AG09319 (cell line): ENCODE results near the gene CLN6.

Experiments used
- DNase-seq: peaks from one replicate; pipeline ENCODE4 v3.0.0-alpha.2; 2010; ENCODE audit warnings: low read depth; ENCODE audit errors: extremely low read depth
- CTCF ChIP-seq: IDR thresholded peaks from 2 replicates; pipeline ENCODE4 v1.5.1; 2011; ENCODE audit warnings: low read depth, mild to moderate bottlenecking, inconsistent platforms, low read length, moderate library complexity

Gene CLN6

GRCh38 chr15:68229386-68230156 is at the start of gene CLN6:
TSS of gene CLN6 (minus strand) at chr15:68229728. CDS start at chr15:68229584, 144 bp downstream.
- peak; percentile 39 for DNase-seq
- TF ChIP-seq CTCF, result no peak

DNA sequence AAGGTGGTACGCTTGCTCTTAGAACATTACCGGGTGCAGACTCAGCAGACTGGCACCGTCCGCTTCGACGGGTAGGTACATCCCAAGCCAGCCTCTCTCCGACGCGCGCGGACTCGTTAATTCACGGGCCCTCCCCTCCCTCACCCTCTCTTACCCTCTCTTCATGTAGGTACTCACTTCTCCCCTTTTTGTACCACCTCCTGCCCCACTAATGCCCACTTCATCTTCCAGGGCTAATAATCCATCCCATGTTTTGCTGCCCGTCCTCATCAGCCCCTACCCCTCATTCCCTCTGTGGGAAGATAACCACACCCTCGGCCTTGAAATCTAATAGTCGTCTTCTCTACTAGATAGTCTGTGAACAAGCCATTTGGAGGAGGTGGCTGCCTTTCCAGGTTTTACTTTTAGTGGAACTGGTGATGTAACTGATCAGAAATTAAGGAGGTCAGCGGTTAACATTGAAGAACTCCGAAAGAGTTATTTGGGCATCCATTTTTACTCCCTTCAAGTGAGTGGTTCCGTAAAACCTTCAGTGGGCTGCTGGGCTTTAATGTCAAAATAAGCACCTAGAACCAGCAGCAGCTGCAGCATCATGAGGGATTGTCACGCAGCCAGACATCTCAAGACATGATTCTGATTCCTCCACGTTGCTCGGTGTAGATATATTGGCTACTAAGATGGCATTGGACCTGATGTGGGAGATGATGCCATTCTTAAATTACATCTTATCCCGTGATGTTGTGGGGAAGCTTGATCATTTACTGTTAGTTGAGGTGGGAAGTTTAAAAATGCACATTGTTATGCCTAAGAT is 49.3 kb upstream of the CLN6 start:
- no peak for TF ChIP-seq CTCF
- DNase-seq, result no peak

DNA sequence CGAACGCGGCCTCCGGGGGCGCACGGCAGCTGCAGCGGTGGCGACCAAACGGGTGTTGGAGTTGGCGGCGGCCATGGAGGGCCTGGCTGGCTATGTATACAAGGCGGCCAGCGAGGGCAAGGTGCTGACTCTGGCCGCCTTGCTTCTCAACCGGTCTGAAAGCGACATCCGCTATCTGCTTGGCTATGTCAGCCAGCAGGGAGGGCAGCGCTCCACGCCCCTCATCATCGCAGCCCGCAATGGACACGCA is 48.7 kb upstream of the CLN6 start:
- peak; percentile 32 for TF ChIP-seq CTCF
- DNase-seq, result no peak

DNA sequence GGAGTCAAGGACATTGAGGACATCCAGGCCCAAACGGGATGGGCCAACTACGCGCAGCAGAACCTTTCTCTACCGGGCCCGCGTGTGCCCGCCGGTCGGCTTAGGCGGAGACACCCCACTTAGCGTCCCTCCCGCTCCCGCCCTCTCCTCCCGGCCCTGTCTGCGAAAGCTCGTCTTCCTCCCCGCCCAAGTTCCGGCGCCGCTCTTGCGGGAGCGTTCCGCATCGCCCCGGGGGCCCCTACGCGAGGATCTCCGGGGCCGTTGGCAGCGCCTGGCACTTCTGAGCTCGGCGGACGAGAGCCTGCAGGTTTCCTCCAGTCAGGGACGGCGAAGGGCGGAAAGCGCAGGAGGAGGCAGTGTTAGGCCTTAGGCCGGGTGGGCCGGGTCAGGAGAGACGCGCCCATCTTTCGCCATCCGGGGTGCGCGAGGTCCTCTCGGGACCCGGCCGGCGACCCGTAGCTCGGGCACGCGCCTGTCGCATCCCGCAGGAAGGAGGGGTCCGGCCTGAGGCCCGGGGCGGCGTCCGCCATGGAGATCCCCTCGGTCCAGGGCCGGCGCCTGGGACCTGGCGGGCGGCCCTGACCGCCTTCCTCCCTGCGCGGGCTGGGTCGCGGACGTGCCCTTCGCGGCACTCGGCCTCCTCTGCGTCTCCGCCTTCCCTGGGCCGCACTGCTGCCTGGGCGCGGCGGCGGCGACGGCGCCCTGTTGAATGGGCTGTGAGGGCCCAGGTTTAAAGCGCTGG is 48.2 kb upstream of the CLN6 start, which contains the start of gene FEM1B:
FEM1B (plus strand) TSS at position 143 of the 742 bp plus-strand sequence. CDS start 673 bp downstream, outside the sequence.
- TF ChIP-seq CTCF, result no peak
- peak; percentile 87 for DNase-seq

- DNase-seq, result no peak
- no peak for TF ChIP-seq CTCF
Observed at GRCh38 chr15:68277131-68277602, 47.6 kb upstream of the CLN6 start.

- no peak for TF ChIP-seq CTCF
- no peak for DNase-seq
Observed at GRCh38 chr15:68276668-68277067, 47.1 kb upstream of the CLN6 start.
